ENCODE results near the gene SLC2A4RG. TPM values are rescaled to one million over a fixed set of nuclear protein-coding genes. Genes with fewer than 3 reads are reported as not detected.

Gene SLC2A4RG
- total RNA-seq, 4 donors from 2014 or later, result 36.5 to 98.7 (median 59.9) TPM

- peaks cover 0 to 9% of the 10 kb centered on the region in 2 donors for H3K36me3 ChIP-seq
- no peaks in the 10 kb centered on the region for H3K9me3 ChIP-seq
- no peak for ATAC-seq
- no peak for TF ChIP-seq CTCF (IDR thresholded peaks at IDR 0.05)
- no peak for TF ChIP-seq POLR2AphosphoS5 (IDR thresholded peaks at IDR 0.05)
- no peak for TF ChIP-seq EP300 (IDR thresholded peaks at IDR 0.05)
- TF ChIP-seq POLR2A (IDR thresholded peaks at IDR 0.05), result no peak
- no peak overlapping the region for H3K4me3 ChIP-seq
- H3K27ac ChIP-seq, result no peak overlapping the region
- H3K27me3 ChIP-seq, result no peaks in the 10 kb centered on the region
- WGBS, 2 donors (ENCODE audit: low coverage in 1 of 2), result 97 to 100% methylated on average over 1 to 3 of the region's 7 CpGs
- H3K4me1 ChIP-seq, result no peaks in the 10 kb centered on the region
Measured at GRCh38 chr20:63758152-63758551, 18.6 kb downstream of the SLC2A4RG start.

DNA sequence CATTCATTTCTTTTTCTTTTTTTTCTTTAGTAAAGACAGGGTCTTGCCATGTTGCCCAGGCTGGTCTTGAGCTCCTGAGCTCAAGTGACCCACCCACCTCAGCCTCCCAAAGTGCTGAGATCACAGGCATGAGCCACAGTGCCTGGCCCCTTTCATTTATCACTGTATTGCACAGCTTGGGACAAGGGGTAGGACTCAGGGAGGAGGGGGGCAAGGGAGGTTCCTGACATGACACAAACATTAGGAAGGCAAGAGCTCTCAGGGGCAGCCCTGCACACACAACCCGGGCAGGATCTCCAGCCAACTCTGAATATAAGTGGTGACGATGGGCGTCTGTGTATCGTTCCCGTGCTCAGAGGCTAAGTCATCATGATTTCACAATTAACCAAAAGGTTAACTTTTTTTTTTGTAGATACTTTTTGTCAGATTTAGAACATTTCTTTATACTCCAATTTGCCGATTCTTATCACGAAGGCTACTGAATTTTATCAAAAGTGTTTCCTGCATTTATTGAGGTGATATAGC is 19.9 kb downstream of the SLC2A4RG start:
- peaks cover 0 to 13% of the 10 kb centered on the region in 2 donors for H3K36me3 ChIP-seq
- no peak for ATAC-seq
- no peak overlapping the region for H3K27ac ChIP-seq
- TF ChIP-seq CTCF (IDR thresholded peaks at IDR 0.05) (no peak), EP300 (IDR thresholded peaks at IDR 0.05) (no peak), POLR2AphosphoS5 (IDR thresholded peaks at IDR 0.05) (no peak), POLR2A (IDR thresholded peaks at IDR 0.05) (no peak)
- H3K4me3 ChIP-seq, result no peak overlapping the region
- no peaks in the 10 kb centered on the region for H3K4me1 ChIP-seq
- no peaks in the 10 kb centered on the region for H3K27me3 ChIP-seq
- WGBS, 2 donors (ENCODE audit: low coverage in 1 of 2), result 85 to 100% methylated on average over 5 to 7 of the region's 7 CpGs
- no peaks in the 10 kb centered on the region for H3K9me3 ChIP-seq

DNA sequence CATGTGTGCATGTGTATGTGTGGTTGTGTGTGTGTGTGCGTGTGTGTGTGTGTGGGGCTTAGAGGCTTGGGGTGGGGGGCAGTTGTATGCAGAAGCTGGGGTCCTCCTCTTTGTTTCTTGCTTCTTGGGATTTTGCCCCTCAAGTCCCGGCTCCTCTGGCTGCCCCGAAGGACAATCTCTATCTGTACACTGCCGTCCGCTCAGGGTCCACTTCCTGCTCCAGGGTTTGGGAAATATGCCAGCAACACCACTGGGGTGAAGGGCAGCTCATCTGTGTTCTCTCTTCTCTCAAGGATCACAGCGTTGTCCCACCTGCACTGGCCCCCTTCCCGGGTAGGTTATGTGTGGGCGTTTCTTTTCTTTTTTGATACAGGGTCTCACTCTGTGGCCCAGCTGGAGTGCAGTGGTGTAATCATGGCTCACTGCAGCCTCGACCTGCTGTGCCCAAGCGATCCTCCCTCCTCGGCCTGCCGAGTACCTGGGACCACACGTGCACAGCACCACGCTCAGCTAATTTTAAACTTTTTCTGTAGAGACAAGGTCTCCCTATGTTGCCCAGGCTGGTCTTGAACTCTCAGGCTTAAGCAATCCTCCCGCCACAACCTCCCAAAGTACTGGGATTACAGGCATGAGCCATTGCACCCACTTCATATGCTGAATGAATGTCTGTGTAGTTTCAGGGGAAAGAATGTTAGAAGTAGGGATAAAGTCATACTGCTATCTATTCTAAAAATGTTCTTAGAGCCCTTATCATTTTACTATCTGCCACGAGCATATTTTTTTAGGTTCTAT is 25.7 kb downstream of the SLC2A4RG start:
- TF ChIP-seq EP300 (IDR thresholded peaks at IDR 0.05), result no peak
- TF ChIP-seq POLR2AphosphoS5 (IDR thresholded peaks at IDR 0.05), result no peak
- TF ChIP-seq POLR2A (IDR thresholded peaks at IDR 0.05), result no peak
- TF ChIP-seq CTCF (IDR thresholded peaks at IDR 0.05), result no peak
- Histone ChIP-seq H3K36me3 (peaks cover 0 to 49% of the 10 kb centered on the region in 2 donors), H3K4me1 (no peaks in the 10 kb centered on the region), H3K27me3 (no peaks in the 10 kb centered on the region), H3K4me3 (no peak overlapping the region), H3K27ac (no peak overlapping the region), H3K9me3 (no peaks in the 10 kb centered on the region)
- 77 to 92% methylated on average over 2 to 15 of the region's 16 CpGs for WGBS, 2 donors (ENCODE audit: low coverage in 1 of 2)
- no peak for ATAC-seq

- 80 to 88% methylated on average over 4 to 7 of the region's 7 CpGs for whole genome bisulfite sequencing, 2 donors (ENCODE audit: low coverage in 1 of 2)
- H3K27ac ChIP-seq, result no peak overlapping the region
- no peak for ATAC-seq
- peaks cover 0 to 55% of the 10 kb centered on the region in 2 donors for H3K36me3 ChIP-seq
- H3K9me3 ChIP-seq, result no peaks in the 10 kb centered on the region
- no peaks in the 10 kb centered on the region for H3K27me3 ChIP-seq
- H3K4me3 ChIP-seq, result no peak overlapping the region
- no peak for TF ChIP-seq EP300 (IDR thresholded peaks at IDR 0.05)
- TF ChIP-seq CTCF (IDR thresholded peaks at IDR 0.05), result no peak
- no peak for TF ChIP-seq POLR2AphosphoS5 (IDR thresholded peaks at IDR 0.05)
- H3K4me1 ChIP-seq, result no peaks in the 10 kb centered on the region
Measured at GRCh38 chr20:63765902-63766301, 26.3 kb downstream of the SLC2A4RG start.
